Muscle of back (tissue), 11 donors: Measurements from ENCODE around the gene TNIK. TPM values are rescaled to one million over a fixed set of nuclear protein-coding genes. Genes with fewer than 3 reads are reported as not detected.
"Not testable (repeated sequence)": the region's sequence is repeated elsewhere in the genome, so short reads cannot be mapped to it uniquely, and the experiment has no call there.

Experiments used
- DNase-seq, 3 donors: peaks; one replicate each; pipeline versions ENCODE4 v3.0.0 to v3.0.0-alpha.2; 2013
- polyA plus RNA-seq, 10 donors: library from polyadenylated mRNA; unstranded; fragments of 120-200 nt; gene quantifications; one replicate each; pipeline ENCODE4 v1.2.1, GENCODE V29; 2013; ENCODE audit not compliant: insufficient read length in 10 of 10

Gene TNIK
- polyA plus RNA-seq, 10 donors = 22.5 to 53.3 (median 37.8) TPM

- DNase-seq = no peak
These were observed 326.9 kb downstream of the TNIK start for GRCh38 chr3:171133337-171133736.

GRCh38 chr3:171132873-171133272 lies 327.3 kb downstream of the TNIK start:
- no peak for DNase-seq

- no peak for DNase-seq
These were observed 330.4 kb downstream of the TNIK start for GRCh38 chr3:171129827-171130226.

GRCh38 chr3:171127611-171128010 lies 332.6 kb downstream of the TNIK start:
- no peak for DNase-seq

- no peak for DNase-seq
These were observed 333.6 kb downstream of the TNIK start for GRCh38 chr3:171126478-171127209.

- no peak for DNase-seq
These were observed 335.2 kb downstream of the TNIK start for GRCh38 chr3:171125010-171125409.

- DNase-seq = no peak
These were observed 336.3 kb downstream of the TNIK start for GRCh38 chr3:171123915-171124314.

GRCh38 chr3:171122861-171123260 lies 337.3 kb downstream of the TNIK start:
- no peak for DNase-seq

GRCh38 chr3:171122240-171122639 lies 338.0 kb downstream of the TNIK start:
- DNase-seq = no peak

- DNase-seq = no peak
These were observed 338.4 kb downstream of the TNIK start for GRCh38 chr3:171121801-171122200.

- not testable (repeated sequence) for DNase-seq
These were observed 340.8 kb downstream of the TNIK start for GRCh38 chr3:171119402-171119801.

- DNase-seq = not testable (repeated sequence)
These were observed 341.2 kb downstream of the TNIK start for GRCh38 chr3:171118993-171119392.

GRCh38 chr3:171116824-171117395 lies 343.3 kb downstream of the TNIK start:
- DNase-seq = no peak

- no peak for DNase-seq
These were observed 343.8 kb downstream of the TNIK start for GRCh38 chr3:171116365-171116764.

- DNase-seq = peak in 1 of 3 donors; percentile 16
These were observed 344.5 kb downstream of the TNIK start for GRCh38 chr3:171115667-171116066.

- DNase-seq = no peak
These were observed 346.5 kb downstream of the TNIK start for GRCh38 chr3:171113716-171114115.

- DNase-seq = no peak
These were observed 349.5 kb downstream of the TNIK start for GRCh38 chr3:171110715-171111114.

- DNase-seq = no peak
These were observed 352.1 kb downstream of the TNIK start for GRCh38 chr3:171108066-171108465.

- DNase-seq = no peak
These were observed 357.0 kb downstream of the TNIK start for GRCh38 chr3:171103185-171103584.

- peak in 1 of 3 donors; percentile 65 for DNase-seq
These were observed 358.1 kb downstream of the TNIK start for GRCh38 chr3:171101982-171102641.

GRCh38 chr3:171099911-171100310 lies 360.3 kb downstream of the TNIK start:
- DNase-seq = no peak

- DNase-seq = no peak
These were observed 365.1 kb downstream of the TNIK start for GRCh38 chr3:171095063-171095462.

GRCh38 chr3:171094411-171094810 lies 365.8 kb downstream of the TNIK start:
- no peak for DNase-seq
